Measurements from ENCODE around the gene ACTN4.

- TF ChIP-seq CTCF (conservative IDR thresholded peaks at IDR 0.05; ENCODE audit: low read length) (peak; percentile 91), EZH2phosphoT487 (IDR thresholded peaks at IDR 0.05; ENCODE audit: borderline replicate concordance, low read depth, low read length) (no peak)
Measured at GRCh38 chr19:38729653-38730469, 82.4 kb downstream of the ACTN4 start.
